HepG2 (cell line): ENCODE measurements around the gene FANCG. TPM values are rescaled to one million over a fixed set of nuclear protein-coding genes. Genes with fewer than 3 reads are reported as not detected.

ENCODE experiments used
- DNMT1 ChIP-seq: sonication (generic); formaldehyde crosslinking; IDR thresholded peaks from 2 replicates; pipeline ENCODE4 v1.5.1; 2020; ENCODE audit warnings: mild to moderate bottlenecking, missing genetic modification reagents
- FOSL1 ChIP-seq: sonication (generic); formaldehyde crosslinking; IDR thresholded peaks from 2 replicates; pipeline ENCODE4 v1.9.0; 2021; ENCODE audit warnings: missing genetic modification reagents, borderline replicate concordance
- GATA4 ChIP-seq: sonication (generic); IDR thresholded peaks from 2 replicates; pipeline ENCODE4 v1.6.1; 2016; ENCODE audit warnings: antibody characterized with exemption, low read depth, borderline replicate concordance
- JUNB ChIP-seq: sonication (generic); formaldehyde crosslinking; IDR thresholded peaks from 2 replicates; pipeline ENCODE4 v1.8.0; 2022; ENCODE audit warnings: missing genetic modification reagents, mild to moderate bottlenecking, borderline replicate concordance
- KAT8 ChIP-seq: IDR thresholded peaks from 2 replicates; pipeline ENCODE4 v1.6.1; 2016; ENCODE audit warnings: missing genetic modification reagents, missing compliant biosample characterization
- PAF1 ChIP-seq: IDR thresholded peaks from 2 replicates; pipeline ENCODE4 v1.6.1; 2016; ENCODE audit warnings: missing genetic modification reagents, missing compliant biosample characterization
- RAD51 ChIP-seq: fragments of 450-650 bp; IDR thresholded peaks from 2 replicates; pipeline ENCODE4 v1.6.1; 2016; ENCODE audit warnings: borderline replicate concordance
- RORA ChIP-seq: sonication (generic); formaldehyde crosslinking; IDR thresholded peaks from 2 replicates; pipeline ENCODE4 v1.5.0; 2020; ENCODE audit warnings: mild to moderate bottlenecking, missing genetic modification reagents, moderate library complexity
- ZNF547 ChIP-seq: sonication (generic); formaldehyde crosslinking; IDR thresholded peaks from 2 replicates; pipeline ENCODE4 v1.5.1; 2020; ENCODE audit warnings: mild to moderate bottlenecking, missing genetic modification reagents
- ZNF883 ChIP-seq: sonication (generic); formaldehyde crosslinking; IDR thresholded peaks from 2 replicates; pipeline ENCODE4 v1.5.1; 2020; ENCODE audit warnings: mild to moderate bottlenecking, missing genetic modification reagents; ENCODE audit errors: not compliant biosample characterization
- polyA plus RNA-seq, 8 experiments: library from polyadenylated mRNA; depleted of rRNA in 3 of 8; stranded (reverse) in 7 of 8; unstranded in 1 of 8; fragments of >200 nt; fragmentation: Illumina TruSeq in 4 of 8; extraction: Trizol in 4 of 8; gene quantifications; 2 replicates each; pipeline versions ENCODE4 v1.2.1 to v1.2.3, GENCODE V29; 2011 to 2016; ENCODE audit warnings: low read depth in 4 of 8, missing spikeins in 1 of 8, mixed read lengths in 1 of 8; ENCODE audit not compliant: insufficient read depth in 1 of 8
- total RNA-seq, 5 experiments: library from RNA; depleted of rRNA; stranded (reverse); fragments of >200 nt; fragmentation: Illumina TruSeq; extraction: Trizol; gene quantifications; 2 replicates each; pipeline ENCODE4 v1.2.3, GENCODE V29; 2016; ENCODE audit warnings: low read depth in 1 of 5
- TF ChIP-seq, protein P1 (sequence below): sonication (generic); formaldehyde crosslinking; IDR thresholded peaks from 2 replicates; pipeline ENCODE4 v1.5.0; 2020; ENCODE audit warnings: missing genetic modification reagents
- TF ChIP-seq, protein P2 (sequence below): sonication (generic); formaldehyde crosslinking; IDR thresholded peaks from 2 replicates; pipeline ENCODE4 v1.5.1; 2020; ENCODE audit warnings: mild to moderate bottlenecking, missing genetic modification reagents
- TF ChIP-seq, protein P3 (sequence below): sonication (generic); formaldehyde crosslinking; IDR thresholded peaks from 2 replicates; pipeline ENCODE4 v1.4.0; 2020; ENCODE audit warnings: missing genetic modification reagents
- TF ChIP-seq, protein P4 (sequence below): sonication (generic); formaldehyde crosslinking; IDR thresholded peaks from 2 replicates; pipeline ENCODE4 v1.8.1; 2023; ENCODE audit warnings: mild to moderate bottlenecking, missing genetic modification reagents

Gene FANCG
- total and polyA plus RNA-seq, 2 of the 13 experiments (the other 11 are each of a cell fraction or from before 2014, with no cell fraction given), result 14.4 to 45.1 TPM

DNA sequence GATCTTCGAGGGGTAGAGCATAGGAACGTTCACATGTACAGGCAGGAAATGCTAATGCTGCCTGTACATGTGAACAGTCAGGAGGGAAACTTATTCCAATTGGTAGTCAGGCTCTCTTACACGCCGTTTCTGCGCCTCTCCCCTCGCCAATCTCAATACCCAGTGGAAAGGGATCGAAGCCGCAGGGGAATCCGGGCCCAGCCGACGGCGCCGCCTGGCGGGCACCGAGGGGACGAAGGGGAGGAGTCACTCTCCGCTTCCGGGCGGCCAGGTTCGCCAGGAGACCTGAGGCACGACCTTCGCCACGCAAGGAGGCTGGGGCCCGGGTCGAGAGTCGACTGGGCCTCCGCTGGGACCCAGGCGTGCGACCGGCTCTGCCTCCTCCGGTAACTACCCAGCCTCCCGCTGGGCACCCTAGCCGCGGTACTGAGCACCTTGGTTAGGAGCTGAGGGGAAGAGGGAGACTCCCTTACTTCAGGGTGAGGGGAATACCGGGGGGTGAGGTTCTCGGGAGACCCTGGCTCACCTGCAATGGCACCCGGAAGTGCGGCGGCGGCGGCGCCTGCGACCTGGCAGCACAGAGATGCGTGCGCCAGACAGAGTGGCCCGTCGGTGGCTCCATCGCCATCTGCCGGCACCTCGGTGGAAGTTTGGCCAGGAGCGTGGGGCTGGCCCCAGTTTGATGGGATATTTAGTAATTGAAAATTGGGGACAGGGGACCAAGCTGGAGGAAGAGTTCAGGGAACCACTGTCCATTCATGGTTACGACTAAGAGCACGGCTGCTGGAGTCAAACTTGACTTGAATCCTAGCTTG, 16.5 kb upstream of the FANCG start, which contains the start of gene PIGO (continued):
- TF ChIP-seq, protein P1, sequence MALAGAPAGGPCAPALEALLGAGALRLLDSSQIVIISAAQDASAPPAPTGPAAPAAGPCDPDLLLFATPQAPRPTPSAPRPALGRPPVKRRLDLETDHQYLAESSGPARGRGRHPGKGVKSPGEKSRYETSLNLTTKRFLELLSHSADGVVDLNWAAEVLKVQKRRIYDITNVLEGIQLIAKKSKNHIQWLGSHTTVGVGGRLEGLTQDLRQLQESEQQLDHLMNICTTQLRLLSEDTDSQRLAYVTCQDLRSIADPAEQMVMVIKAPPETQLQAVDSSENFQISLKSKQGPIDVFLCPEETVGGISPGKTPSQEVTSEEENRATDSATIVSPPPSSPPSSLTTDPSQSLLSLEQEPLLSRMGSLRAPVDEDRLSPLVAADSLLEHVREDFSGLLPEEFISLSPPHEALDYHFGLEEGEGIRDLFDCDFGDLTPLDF (CRISPR knock-in tag), result no peak; the same call in 1 of the 2 replicates
- TF ChIP-seq KAT8 (CRISPR knock-in tag) (peak; percentile 98), ZNF883 (peak; percentile 82), RAD51 (no peak), FOSL1 (CRISPR knock-in tag) (no peak), PAF1 (CRISPR knock-in tag) (no peak), ZNF547 (CRISPR knock-in tag) (peak; percentile 76), GATA4 (peak; percentile 48; the same call in 1 of the 2 replicates), DNMT1 (no peak), RORA (CRISPR knock-in tag) (no peak), JUNB (CRISPR knock-in tag) (no peak)
- TF ChIP-seq, protein P2, sequence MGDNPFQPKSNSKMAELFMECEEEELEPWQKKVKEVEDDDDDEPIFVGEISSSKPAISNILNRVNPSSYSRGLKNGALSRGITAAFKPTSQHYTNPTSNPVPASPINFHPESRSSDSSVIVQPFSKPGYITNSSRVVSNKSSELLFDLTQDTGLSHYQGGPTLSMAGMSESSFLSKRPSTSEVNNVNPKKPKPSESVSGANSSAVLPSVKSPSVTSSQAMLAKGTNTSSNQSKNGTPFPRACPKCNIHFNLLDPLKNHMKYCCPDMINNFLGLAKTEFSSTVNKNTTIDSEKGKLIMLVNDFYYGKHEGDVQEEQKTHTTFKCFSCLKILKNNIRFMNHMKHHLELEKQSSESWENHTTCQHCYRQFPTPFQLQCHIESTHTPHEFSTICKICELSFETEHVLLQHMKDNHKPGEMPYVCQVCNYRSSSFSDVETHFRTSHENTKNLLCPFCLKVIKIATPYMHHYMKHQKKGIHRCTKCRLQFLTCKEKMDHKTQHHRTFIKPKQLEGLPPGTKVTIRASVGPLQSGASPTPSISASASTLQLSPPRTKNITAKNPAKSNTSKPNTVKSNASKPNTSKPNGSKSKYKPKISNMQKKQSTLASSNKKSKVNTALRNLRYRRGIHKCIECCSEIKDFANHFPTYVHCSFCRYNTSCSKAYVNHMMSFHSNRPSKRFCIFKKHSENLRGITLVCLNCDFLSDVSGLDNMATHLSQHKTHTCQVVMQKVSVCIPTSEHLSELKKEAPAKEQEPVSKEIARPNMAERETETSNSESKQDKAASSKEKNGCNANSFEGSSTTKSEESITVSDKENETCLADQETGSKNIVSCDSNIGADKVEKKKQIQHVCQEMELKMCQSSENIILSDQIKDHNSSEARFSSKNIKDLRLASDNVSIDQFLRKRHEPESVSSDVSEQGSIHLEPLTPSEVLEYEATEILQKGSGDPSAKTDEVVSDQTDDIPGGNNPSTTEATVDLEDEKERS (CRISPR knock-in tag), result peak; percentile 93
- TF ChIP-seq, protein P3, sequence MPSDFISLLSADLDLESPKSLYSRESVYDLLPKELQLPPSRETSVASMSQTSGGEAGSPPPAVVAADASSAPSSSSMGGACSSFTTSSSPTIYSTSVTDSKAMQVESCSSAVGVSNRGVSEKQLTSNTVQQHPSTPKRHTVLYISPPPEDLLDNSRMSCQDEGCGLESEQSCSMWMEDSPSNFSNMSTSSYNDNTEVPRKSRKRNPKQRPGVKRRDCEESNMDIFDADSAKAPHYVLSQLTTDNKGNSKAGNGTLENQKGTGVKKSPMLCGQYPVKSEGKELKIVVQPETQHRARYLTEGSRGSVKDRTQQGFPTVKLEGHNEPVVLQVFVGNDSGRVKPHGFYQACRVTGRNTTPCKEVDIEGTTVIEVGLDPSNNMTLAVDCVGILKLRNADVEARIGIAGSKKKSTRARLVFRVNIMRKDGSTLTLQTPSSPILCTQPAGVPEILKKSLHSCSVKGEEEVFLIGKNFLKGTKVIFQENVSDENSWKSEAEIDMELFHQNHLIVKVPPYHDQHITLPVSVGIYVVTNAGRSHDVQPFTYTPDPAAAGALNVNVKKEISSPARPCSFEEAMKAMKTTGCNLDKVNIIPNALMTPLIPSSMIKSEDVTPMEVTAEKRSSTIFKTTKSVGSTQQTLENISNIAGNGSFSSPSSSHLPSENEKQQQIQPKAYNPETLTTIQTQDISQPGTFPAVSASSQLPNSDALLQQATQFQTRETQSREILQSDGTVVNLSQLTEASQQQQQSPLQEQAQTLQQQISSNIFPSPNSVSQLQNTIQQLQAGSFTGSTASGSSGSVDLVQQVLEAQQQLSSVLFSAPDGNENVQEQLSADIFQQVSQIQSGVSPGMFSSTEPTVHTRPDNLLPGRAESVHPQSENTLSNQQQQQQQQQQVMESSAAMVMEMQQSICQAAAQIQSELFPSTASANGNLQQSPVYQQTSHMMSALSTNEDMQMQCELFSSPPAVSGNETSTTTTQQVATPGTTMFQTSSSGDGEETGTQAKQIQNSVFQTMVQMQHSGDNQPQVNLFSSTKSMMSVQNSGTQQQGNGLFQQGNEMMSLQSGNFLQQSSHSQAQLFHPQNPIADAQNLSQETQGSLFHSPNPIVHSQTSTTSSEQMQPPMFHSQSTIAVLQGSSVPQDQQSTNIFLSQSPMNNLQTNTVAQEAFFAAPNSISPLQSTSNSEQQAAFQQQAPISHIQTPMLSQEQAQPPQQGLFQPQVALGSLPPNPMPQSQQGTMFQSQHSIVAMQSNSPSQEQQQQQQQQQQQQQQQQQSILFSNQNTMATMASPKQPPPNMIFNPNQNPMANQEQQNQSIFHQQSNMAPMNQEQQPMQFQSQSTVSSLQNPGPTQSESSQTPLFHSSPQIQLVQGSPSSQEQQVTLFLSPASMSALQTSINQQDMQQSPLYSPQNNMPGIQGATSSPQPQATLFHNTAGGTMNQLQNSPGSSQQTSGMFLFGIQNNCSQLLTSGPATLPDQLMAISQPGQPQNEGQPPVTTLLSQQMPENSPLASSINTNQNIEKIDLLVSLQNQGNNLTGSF (CRISPR knock-in tag), result 0 out of 2 replicates have a peak, but pooled peaks have one; percentile 39
- TF ChIP-seq, protein P4, sequence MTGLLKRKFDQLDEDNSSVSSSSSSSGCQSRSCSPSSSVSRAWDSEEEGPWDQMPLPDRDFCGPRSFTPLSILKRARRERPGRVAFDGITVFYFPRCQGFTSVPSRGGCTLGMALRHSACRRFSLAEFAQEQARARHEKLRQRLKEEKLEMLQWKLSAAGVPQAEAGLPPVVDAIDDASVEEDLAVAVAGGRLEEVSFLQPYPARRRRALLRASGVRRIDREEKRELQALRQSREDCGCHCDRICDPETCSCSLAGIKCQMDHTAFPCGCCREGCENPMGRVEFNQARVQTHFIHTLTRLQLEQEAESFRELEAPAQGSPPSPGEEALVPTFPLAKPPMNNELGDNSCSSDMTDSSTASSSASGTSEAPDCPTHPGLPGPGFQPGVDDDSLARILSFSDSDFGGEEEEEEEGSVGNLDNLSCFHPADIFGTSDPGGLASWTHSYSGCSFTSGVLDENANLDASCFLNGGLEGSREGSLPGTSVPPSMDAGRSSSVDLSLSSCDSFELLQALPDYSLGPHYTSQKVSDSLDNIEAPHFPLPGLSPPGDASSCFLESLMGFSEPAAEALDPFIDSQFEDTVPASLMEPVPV (CRISPR knock-in tag), result peak; percentile 78
